ENCODE results near the gene SBNO2.

Gene SBNO2

DNA sequence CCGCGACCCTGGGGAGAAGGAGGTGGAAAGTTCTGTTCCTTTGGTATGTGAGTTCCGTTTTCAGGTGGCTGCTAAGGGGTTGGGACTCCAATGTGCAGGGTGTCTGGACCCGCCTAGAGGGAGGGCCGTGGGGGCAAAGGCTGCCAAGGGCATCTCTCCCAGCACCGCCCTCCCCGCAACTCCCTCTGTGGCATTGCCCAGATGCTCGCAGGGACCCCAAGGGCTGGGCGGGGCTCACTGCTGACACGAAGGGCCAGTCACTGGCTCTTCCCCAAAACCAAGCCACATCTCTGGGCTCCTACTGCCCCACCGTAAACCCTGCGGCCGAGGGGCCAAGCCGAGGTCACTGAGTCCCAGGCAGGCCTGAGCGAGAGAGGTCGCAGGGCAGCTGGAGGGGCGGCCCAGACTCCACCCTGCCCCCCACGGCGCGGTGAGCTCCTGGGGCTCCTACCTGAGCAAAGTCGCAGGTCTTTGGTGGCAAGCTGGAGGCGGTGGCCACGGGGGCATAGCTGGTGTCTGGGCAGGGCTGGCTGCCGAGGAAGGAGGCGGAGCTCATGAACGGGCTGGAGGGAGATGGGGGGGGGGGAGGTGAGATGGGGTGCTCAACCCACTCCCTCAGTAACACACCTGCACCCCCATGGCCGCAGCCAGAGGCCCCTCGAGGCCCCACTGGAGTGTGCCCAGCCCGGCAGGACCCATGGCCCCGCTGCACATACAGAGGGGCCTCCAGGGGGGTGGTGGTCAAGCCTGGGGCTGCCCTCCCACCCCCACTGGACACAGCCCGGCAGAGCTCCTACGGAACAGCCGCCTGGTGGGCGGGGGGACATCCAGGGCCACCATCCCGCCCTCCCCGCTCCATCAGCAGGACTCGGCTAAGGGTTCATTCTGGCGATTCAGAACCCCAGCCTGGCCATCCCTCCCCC lies 26.9 kb downstream of the SBNO2 start:
- Histone ChIP-seq H3K27me3 (ENCODE audit: low read depth, low read length) (no peaks in the 10 kb centered on the region), H3K4me3 (ENCODE audit: low read depth in 1 of 2, low read length in 2 of 2) (no peak overlapping the region), H3K36me3 (ENCODE audit: control insufficient read depth in 1 of 2, insufficient read depth in 2 of 2, low read length in 2 of 2) (peaks cover 4 to 51% of the 10 kb centered on the region in 2 donors), H3K27ac (ENCODE audit: low read length) (no peak overlapping the region), H3K4me1 (ENCODE audit: control insufficient read depth in 1 of 2, insufficient read depth in 2 of 2, low read length in 2 of 2) (no peaks in the 10 kb centered on the region), H3K9me3 (ENCODE audit: control insufficient read depth in 1 of 2, low read length in 2 of 2) (no peaks in the 10 kb centered on the region)

GRCh38 chr19:1146412-1146699 lies 27.7 kb downstream of the SBNO2 start:
- Histone ChIP-seq H3K4me1 (ENCODE audit: control insufficient read depth in 1 of 2, insufficient read depth in 2 of 2, low read length in 2 of 2) (no peaks in the 10 kb centered on the region), H3K27me3 (ENCODE audit: low read depth, low read length) (no peaks in the 10 kb centered on the region), H3K36me3 (ENCODE audit: control insufficient read depth in 1 of 2, insufficient read depth in 2 of 2, low read length in 2 of 2) (peaks cover 4 to 47% of the 10 kb centered on the region in 2 donors), H3K9me3 (ENCODE audit: control insufficient read depth in 1 of 2, low read length in 2 of 2) (no peaks in the 10 kb centered on the region), H3K4me3 (ENCODE audit: low read depth in 1 of 2, low read length in 2 of 2) (no peak overlapping the region), H3K27ac (ENCODE audit: low read length) (no peak overlapping the region)

- Histone ChIP-seq H3K4me3 (ENCODE audit: low read depth in 1 of 2, low read length in 2 of 2) (no peak overlapping the region), H3K36me3 (ENCODE audit: control insufficient read depth in 1 of 2, insufficient read depth in 2 of 2, low read length in 2 of 2) (peaks cover 4 to 48% of the 10 kb centered on the region in 2 donors), H3K9me3 (ENCODE audit: control insufficient read depth in 1 of 2, low read length in 2 of 2) (no peaks in the 10 kb centered on the region), H3K4me1 (ENCODE audit: control insufficient read depth in 1 of 2, insufficient read depth in 2 of 2, low read length in 2 of 2) (no peaks in the 10 kb centered on the region), H3K27ac (ENCODE audit: low read length) (no peak overlapping the region), H3K27me3 (ENCODE audit: low read depth, low read length) (no peaks in the 10 kb centered on the region)
Measured at GRCh38 chr19:1145635-1146411, 28.2 kb downstream of the SBNO2 start.

- no peaks in the 10 kb centered on the region for H3K4me1 ChIP-seq (ENCODE audit: control insufficient read depth in 1 of 2, insufficient read depth in 2 of 2, low read length in 2 of 2)
- H3K4me3 ChIP-seq (ENCODE audit: low read depth in 1 of 2, low read length in 2 of 2) = no peak overlapping the region
- H3K36me3 ChIP-seq (ENCODE audit: control insufficient read depth in 1 of 2, insufficient read depth in 2 of 2, low read length in 2 of 2) = peaks cover 4 to 46% of the 10 kb centered on the region in 2 donors
- H3K9me3 ChIP-seq (ENCODE audit: control insufficient read depth in 1 of 2, low read length in 2 of 2) = no peaks in the 10 kb centered on the region
- no peak overlapping the region for H3K27ac ChIP-seq (ENCODE audit: low read length)
- no peaks in the 10 kb centered on the region for H3K27me3 ChIP-seq (ENCODE audit: low read depth, low read length)
Measured at GRCh38 chr19:1144741-1145140, 29.3 kb downstream of the SBNO2 start.

DNA sequence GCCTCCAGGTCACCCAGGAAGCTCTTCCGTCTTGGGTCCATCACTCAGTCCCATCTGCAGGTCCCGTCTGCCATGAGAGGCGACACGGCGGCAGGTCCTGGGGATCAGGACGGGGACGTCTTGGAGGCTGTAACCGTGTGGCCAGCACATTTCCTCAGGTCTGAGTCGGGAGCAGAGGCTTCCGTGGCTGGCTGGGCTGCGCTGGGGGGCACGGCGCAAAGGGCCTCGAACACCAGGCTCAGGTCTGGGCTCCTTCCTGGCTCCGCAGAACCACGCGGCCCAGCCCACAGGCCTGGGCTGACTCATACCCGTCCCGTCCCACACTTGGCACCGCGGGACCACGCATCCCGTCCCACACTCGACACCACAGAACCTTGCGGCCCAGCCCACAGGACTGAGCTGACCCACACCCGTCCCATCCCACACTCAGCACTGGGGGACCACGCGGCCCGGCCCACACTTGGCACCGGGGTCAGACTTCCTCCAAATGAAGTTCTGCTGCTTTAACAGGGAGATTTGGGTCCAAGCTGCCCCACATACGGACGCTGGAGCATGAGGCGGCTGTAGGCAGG lies 30.2 kb downstream of the SBNO2 start:
- H3K9me3 ChIP-seq (ENCODE audit: control insufficient read depth in 1 of 2, low read length in 2 of 2) = no peaks in the 10 kb centered on the region
- no peaks in the 10 kb centered on the region for H3K27me3 ChIP-seq (ENCODE audit: low read depth, low read length)
- no peak overlapping the region for H3K27ac ChIP-seq (ENCODE audit: low read length)
- no peak overlapping the region for H3K4me3 ChIP-seq (ENCODE audit: low read depth in 1 of 2, low read length in 2 of 2)
- peaks cover 4 to 42% of the 10 kb centered on the region in 2 donors for H3K36me3 ChIP-seq (ENCODE audit: control insufficient read depth in 1 of 2, insufficient read depth in 2 of 2, low read length in 2 of 2)
- H3K4me1 ChIP-seq (ENCODE audit: control insufficient read depth in 1 of 2, insufficient read depth in 2 of 2, low read length in 2 of 2) = no peaks in the 10 kb centered on the region

GRCh38 chr19:1141944-1142343 lies 32.1 kb downstream of the SBNO2 start:
- Histone ChIP-seq H3K27me3 (ENCODE audit: low read depth, low read length) (no peaks in the 10 kb centered on the region), H3K4me1 (ENCODE audit: control insufficient read depth in 1 of 2, insufficient read depth in 2 of 2, low read length in 2 of 2) (no peaks in the 10 kb centered on the region), H3K36me3 (ENCODE audit: control insufficient read depth in 1 of 2, insufficient read depth in 2 of 2, low read length in 2 of 2) (peaks cover 4 to 43% of the 10 kb centered on the region in 2 donors), H3K9me3 (ENCODE audit: control insufficient read depth in 1 of 2, low read length in 2 of 2) (no peaks in the 10 kb centered on the region), H3K4me3 (ENCODE audit: low read depth in 1 of 2, low read length in 2 of 2) (no peak overlapping the region), H3K27ac (ENCODE audit: low read length) (no peak overlapping the region)

DNA sequence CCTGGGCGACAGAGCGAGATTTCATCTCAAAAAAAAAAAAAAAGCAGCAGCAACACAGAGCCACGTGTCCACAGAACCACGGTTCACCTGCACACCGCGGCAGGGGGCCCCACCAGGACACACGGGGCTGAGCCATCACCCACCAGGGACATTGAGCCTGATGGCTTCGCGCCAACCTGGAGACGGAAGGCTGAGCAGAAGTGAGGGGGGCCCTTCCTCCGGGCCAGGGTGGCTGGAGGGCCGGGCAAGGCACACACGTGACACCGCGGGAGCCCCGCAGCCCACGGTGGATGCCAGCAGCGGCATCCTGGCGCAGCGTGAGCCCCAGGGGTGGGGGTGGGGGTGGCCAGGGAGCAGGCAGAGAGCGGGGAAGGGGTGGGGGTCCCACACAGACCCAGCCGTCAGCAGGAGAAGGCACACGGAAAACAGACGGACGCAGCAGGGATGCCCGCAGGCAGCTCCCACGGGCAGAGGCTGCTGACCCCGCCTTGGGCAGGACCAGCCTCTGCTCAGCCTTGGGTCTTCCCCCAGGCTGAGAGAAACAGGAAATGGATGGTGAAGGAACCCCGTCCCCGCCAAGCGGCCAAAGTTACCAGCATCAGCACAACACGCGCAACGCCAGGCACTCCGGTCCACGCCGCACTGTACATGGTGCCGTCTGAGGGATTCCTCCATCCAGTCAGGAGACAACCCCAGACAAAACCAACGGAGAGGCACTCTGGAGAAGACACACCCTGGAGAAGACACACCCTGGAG lies 33.6 kb downstream of the SBNO2 start:
- peaks cover 0 to 11% of the 10 kb centered on the region in 2 donors for H3K4me1 ChIP-seq (ENCODE audit: control insufficient read depth in 1 of 2, insufficient read depth in 2 of 2, low read length in 2 of 2)
- no peaks in the 10 kb centered on the region for H3K9me3 ChIP-seq (ENCODE audit: control insufficient read depth in 1 of 2, low read length in 2 of 2)
- no peak overlapping the region for H3K27ac ChIP-seq (ENCODE audit: low read length)
- no peak overlapping the region for H3K4me3 ChIP-seq (ENCODE audit: low read depth in 1 of 2, low read length in 2 of 2)
- peaks cover 4 to 30% of the 10 kb centered on the region in 2 donors for H3K36me3 ChIP-seq (ENCODE audit: control insufficient read depth in 1 of 2, insufficient read depth in 2 of 2, low read length in 2 of 2)
- no peaks in the 10 kb centered on the region for H3K27me3 ChIP-seq (ENCODE audit: low read depth, low read length)

DNA sequence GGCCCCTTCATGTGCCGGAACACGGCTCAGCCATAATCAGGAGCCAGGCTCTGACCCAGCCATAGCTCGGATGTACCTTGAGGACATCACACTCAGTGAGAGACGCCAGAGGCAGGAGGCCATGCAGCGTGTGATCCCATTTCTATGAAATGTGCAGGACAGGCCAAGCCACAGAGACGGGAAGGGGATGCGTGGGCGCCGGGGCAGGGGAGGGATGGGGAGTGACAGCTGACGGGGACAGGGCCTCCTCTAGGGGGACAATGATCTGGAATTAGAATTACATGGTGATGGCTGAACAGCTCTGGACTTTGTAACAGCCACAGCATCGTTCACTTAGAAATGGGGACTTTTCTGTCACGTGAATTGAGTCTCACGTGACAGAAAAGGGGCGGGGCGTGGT lies 34.9 kb downstream of the SBNO2 start:
- no peaks in the 10 kb centered on the region for H3K9me3 ChIP-seq (ENCODE audit: control insufficient read depth in 1 of 2, low read length in 2 of 2)
- H3K36me3 ChIP-seq (ENCODE audit: control insufficient read depth in 1 of 2, insufficient read depth in 2 of 2, low read length in 2 of 2) = peaks cover 4 to 29% of the 10 kb centered on the region in 2 donors
- no peak overlapping the region for H3K27ac ChIP-seq (ENCODE audit: low read length)
- no peaks in the 10 kb centered on the region for H3K27me3 ChIP-seq (ENCODE audit: low read depth, low read length)
- no peak overlapping the region for H3K4me3 ChIP-seq (ENCODE audit: low read depth in 1 of 2, low read length in 2 of 2)
- H3K4me1 ChIP-seq (ENCODE audit: control insufficient read depth in 1 of 2, insufficient read depth in 2 of 2, low read length in 2 of 2) = peaks cover 0 to 11% of the 10 kb centered on the region in 2 donors

- H3K36me3 ChIP-seq (ENCODE audit: control insufficient read depth in 1 of 2, insufficient read depth in 2 of 2, low read length in 2 of 2) = peaks cover 4 to 18% of the 10 kb centered on the region in 2 donors
- no peak overlapping the region for H3K4me3 ChIP-seq (ENCODE audit: low read depth in 1 of 2, low read length in 2 of 2)
Measured at GRCh38 chr19:1138121-1138520, 35.9 kb downstream of the SBNO2 start.

DNA sequence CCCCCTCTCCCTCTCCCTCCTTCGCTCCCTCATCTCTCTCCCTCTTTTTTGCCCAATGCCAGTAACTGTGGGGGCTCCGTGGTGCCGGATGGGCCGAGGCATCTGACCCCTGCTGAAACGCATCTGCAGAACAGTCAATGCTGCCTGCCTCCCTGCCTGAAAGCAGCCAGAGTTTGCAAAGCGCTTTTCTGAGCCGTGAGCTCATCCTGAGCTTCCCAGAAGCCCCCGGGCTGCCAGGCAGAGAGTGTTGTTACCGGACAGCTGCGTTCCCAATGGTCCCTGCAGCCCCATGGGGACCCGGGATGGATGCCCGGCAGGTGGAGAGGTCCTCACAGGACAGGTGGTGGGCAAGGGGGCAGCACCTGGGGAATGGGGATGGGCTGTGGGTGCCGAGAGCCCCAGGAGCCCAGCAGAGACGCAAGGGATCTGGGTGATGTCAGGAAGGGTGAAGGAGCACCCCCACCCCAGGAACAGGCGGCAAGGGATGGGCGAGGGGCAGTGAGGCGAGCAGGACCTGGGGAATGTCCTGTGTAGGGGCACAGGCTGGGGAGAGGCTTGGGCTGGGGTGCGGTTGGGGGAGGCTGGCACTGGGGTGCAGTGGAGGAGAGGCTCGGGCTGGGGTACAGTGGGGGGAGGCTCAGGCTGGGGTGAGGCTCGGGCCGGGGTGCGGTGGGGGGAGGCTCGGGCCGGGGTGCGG lies 37.3 kb downstream of the SBNO2 start:
- H3K9me3 ChIP-seq (ENCODE audit: control insufficient read depth in 1 of 2, low read length in 2 of 2) = no peaks in the 10 kb centered on the region
- H3K4me3 ChIP-seq (ENCODE audit: low read depth in 1 of 2, low read length in 2 of 2) = no peak overlapping the region
- peaks cover 0 to 14% of the 10 kb centered on the region in 2 donors for H3K36me3 ChIP-seq (ENCODE audit: control insufficient read depth in 1 of 2, insufficient read depth in 2 of 2, low read length in 2 of 2)
- H3K4me1 ChIP-seq (ENCODE audit: control insufficient read depth in 1 of 2, insufficient read depth in 2 of 2, low read length in 2 of 2) = peaks cover 6 to 21% of the 10 kb centered on the region in 2 donors
- no peaks in the 10 kb centered on the region for H3K27me3 ChIP-seq (ENCODE audit: low read depth, low read length)
- H3K27ac ChIP-seq (ENCODE audit: low read length) = no peak overlapping the region

More at GRCh38 chr19:1138121-1138520, 35.9 kb downstream of the SBNO2 start:
- Histone ChIP-seq H3K27me3 (ENCODE audit: low read depth, low read length) (no peaks in the 10 kb centered on the region), H3K4me1 (ENCODE audit: control insufficient read depth in 1 of 2, insufficient read depth in 2 of 2, low read length in 2 of 2) (peaks cover 0 to 12% of the 10 kb centered on the region in 2 donors), H3K9me3 (ENCODE audit: control insufficient read depth in 1 of 2, low read length in 2 of 2) (no peaks in the 10 kb centered on the region), H3K27ac (ENCODE audit: low read length) (no peak overlapping the region)
